GM12878 (cell line): ENCODE data around the gene REEP3. TPM values are rescaled to one million over a fixed set of nuclear protein-coding genes. Genes with fewer than 3 reads are reported as not detected.

Experiments
- ATF7 ChIP-seq: fragments of 450-650 bp; IDR thresholded peaks from 2 replicates; pipeline ENCODE4 v1.6.1; 2016; ENCODE audit warnings: low read depth, mild to moderate bottlenecking
- CREM ChIP-seq: IDR thresholded peaks from 2 replicates; pipeline ENCODE4 v1.6.1; 2014; ENCODE audit warnings: antibody characterized with exemption, low read depth
- DPF2 ChIP-seq: fragments of 450-650 bp; IDR thresholded peaks from 2 replicates; pipeline ENCODE4 v1.6.1; 2017; ENCODE audit warnings: mild to moderate bottlenecking
- E4F1 ChIP-seq: fragments of 450-650 bp; IDR thresholded peaks from 2 replicates; pipeline ENCODE4 v1.6.1; 2018; ENCODE audit warnings: borderline replicate concordance, mild to moderate bottlenecking; ENCODE audit not compliant: partially characterized antibody
- FOXM1 ChIP-seq: IDR thresholded peaks from 2 replicates; pipeline ENCODE4 v1.6.1; 2012; ENCODE audit warnings: low read depth, mild to moderate bottlenecking, inconsistent platforms, low read length, moderate library complexity
- GABPA ChIP-seq: IDR thresholded peaks from 2 replicates; pipeline ENCODE4 v1.6.1; 2014; ENCODE audit warnings: antibody characterized with exemption, low read depth, mild to moderate bottlenecking, inconsistent platforms
- GATAD2B ChIP-seq: fragments of 450-650 bp; conservative IDR thresholded peaks from 2 replicates; pipeline ENCODE4 v1.6.1; 2017; ENCODE audit warnings: low read depth, mild to moderate bottlenecking, moderate library complexity
- MEF2B ChIP-seq: fragments of 450-650 bp; IDR thresholded peaks from 2 replicates; pipeline ENCODE4 v1.6.1; 2018; ENCODE audit warnings: mild to moderate bottlenecking, moderate library complexity; ENCODE audit not compliant: partially characterized antibody, poor library complexity, severe bottlenecking
- MTA3 ChIP-seq: IDR thresholded peaks from 2 replicates; pipeline ENCODE4 v1.6.1; 2012; ENCODE audit warnings: low read length, inconsistent platforms, borderline replicate concordance
- NFIC ChIP-seq: IDR thresholded peaks from 2 replicates; pipeline ENCODE4 v1.6.1; 2012; ENCODE audit warnings: low read depth, mild to moderate bottlenecking, inconsistent platforms, low read length, moderate library complexity
- NRF1 ChIP-seq: conservative IDR thresholded peaks from 2 replicates; pipeline ENCODE4 v1.6.1; 2011; ENCODE audit warnings: mild to moderate bottlenecking, low read depth, low read length, improper control_type of control experiment
- PAX5 ChIP-seq: IDR thresholded peaks from 2 replicates; pipeline ENCODE4 v1.6.1; 2011; ENCODE audit warnings: low read depth, low read length, borderline replicate concordance
- POLR2AphosphoS2 ChIP-seq: IDR thresholded peaks from 2 replicates; pipeline ENCODE4 v1.6.1; 2011; ENCODE audit warnings: low read depth, mild to moderate bottlenecking, low read length, improper control_type of control experiment, moderate library complexity
- TARDBP ChIP-seq: IDR thresholded peaks from 2 replicates; pipeline ENCODE4 v1.6.1; 2016; ENCODE audit warnings: borderline replicate concordance
- TBL1XR1 ChIP-seq: IDR thresholded peaks from 2 replicates; pipeline ENCODE4 v1.6.1; 2012; ENCODE audit warnings: low read depth, low read length, improper control_type of control experiment
- TCF12 ChIP-seq: IDR thresholded peaks from 2 replicates; pipeline ENCODE4 v1.6.1; 2011; ENCODE audit warnings: low read depth, mild to moderate bottlenecking, low read length
- TCF3 ChIP-seq: IDR thresholded peaks from 2 replicates; pipeline ENCODE4 v1.6.1; 2012; ENCODE audit warnings: low read depth, mild to moderate bottlenecking, low read length, borderline replicate concordance; ENCODE audit not compliant: insufficient read depth
- ZBTB33 ChIP-seq: fragments of 450-650 bp; IDR thresholded peaks from 2 replicates; pipeline ENCODE4 v1.6.1; 2017; ENCODE audit warnings: mild to moderate bottlenecking
- polyA plus RNA-seq, 11 experiments: library from polyadenylated mRNA; depleted of rRNA in 4 of 11; unstranded in 6 of 11; stranded (reverse) in 5 of 11; fragments of >200 nt; fragmentation: Nextera tagmentation in 4 of 11; fragmentation: Illumina TruSeq in 1 of 11; extraction: Ambion mirVana in 4 of 11; extraction: Trizol in 1 of 11; gene quantifications; 1 replicate in 1 of 11; 2 replicates in 10 of 11; pipeline versions ENCODE4 v1.2.1 to v1.2.3, GENCODE V29; 2011 to 2016; ENCODE audit warnings: inconsistent platforms in 2 of 11, missing spikeins in 2 of 11, low read depth in 1 of 11
- total RNA-seq, 4 experiments: library from RNA; depleted of rRNA in 3 of 4; stranded (reverse); fragments of >200 nt in 3 of 4; fragmentation: Illumina TruSeq in 1 of 4; extraction: Trizol in 1 of 4; gene quantifications; 2 replicates each; pipeline versions ENCODE4 v1.2.1 to v1.2.3, GENCODE V29; 2013 to 2021
- TF ChIP-seq, protein P1 (sequence below): fragments of 450-650 bp; IDR thresholded peaks from 2 replicates; pipeline ENCODE4 v1.6.1; 2017; ENCODE audit warnings: borderline replicate concordance
- TF ChIP-seq, protein P2 (sequence below): fragments of 450-650 bp; IDR thresholded peaks from 2 replicates; pipeline ENCODE4 v1.6.1; 2016; ENCODE audit warnings: mild to moderate bottlenecking, moderate library complexity, borderline replicate concordance

The REEP3 gene
- total and polyA plus RNA-seq, 10 of the 15 experiments (the other 5 are each of a cell fraction or from before 2014, with no cell fraction given): 4.9 to 25.9 (median 16.2) TPM

DNA sequence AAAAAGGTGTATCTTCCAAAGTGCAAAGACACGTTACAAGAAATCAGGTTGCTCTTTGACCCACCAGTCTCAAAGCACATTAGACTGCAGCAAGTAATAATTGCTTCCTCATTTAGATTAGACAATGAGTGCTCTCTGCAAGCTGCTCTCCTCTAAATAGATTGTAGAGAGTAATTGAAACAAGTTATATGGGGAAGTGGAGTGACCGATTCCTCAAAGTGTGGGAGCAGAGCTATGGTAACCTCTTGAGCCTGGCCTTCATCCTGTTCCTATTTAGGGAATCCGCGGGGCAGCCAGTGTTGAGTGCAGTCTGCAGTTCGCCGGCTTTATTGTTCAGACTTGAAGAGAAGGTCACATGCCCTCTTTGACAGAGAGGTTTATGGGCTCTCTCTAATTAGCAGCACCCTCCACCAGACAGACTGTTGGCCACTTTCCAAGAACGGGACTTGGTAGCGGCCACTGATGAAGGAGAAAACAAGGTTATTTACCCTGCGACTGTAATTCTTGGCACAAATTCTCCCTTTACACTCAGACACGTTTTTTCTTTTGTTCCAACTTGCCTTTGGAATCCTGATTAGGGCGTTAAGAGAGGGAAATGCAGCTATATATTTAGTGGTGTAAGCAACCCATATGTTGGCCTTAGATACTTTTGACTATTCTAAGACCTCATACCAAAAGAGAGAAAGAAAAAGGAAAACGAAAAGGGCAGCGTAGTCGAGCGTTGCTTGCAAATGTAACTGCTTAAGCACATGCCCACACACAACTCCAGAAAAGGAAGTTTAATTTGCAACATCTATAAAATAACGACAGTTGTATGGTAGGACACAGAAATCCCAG, 107.5 kb downstream of the REEP3 start (continued):
- TF ChIP-seq GABPA: no peak
- TF ChIP-seq GATAD2B: no peak
- no peak for TF ChIP-seq NRF1
- peak; percentile 65 for TF ChIP-seq MEF2B
- TF ChIP-seq POLR2AphosphoS2: no peak
- TF ChIP-seq FOXM1: no peak; the same call in 1 of the 2 replicates
- no peak for TF ChIP-seq TCF3
- TF ChIP-seq TARDBP: no peak
- TF ChIP-seq TBL1XR1: no peak
- no peak for TF ChIP-seq ATF7
- TF ChIP-seq DPF2: peak; percentile 36; the same call in 1 of the 2 replicates
- TF ChIP-seq, protein P1, sequence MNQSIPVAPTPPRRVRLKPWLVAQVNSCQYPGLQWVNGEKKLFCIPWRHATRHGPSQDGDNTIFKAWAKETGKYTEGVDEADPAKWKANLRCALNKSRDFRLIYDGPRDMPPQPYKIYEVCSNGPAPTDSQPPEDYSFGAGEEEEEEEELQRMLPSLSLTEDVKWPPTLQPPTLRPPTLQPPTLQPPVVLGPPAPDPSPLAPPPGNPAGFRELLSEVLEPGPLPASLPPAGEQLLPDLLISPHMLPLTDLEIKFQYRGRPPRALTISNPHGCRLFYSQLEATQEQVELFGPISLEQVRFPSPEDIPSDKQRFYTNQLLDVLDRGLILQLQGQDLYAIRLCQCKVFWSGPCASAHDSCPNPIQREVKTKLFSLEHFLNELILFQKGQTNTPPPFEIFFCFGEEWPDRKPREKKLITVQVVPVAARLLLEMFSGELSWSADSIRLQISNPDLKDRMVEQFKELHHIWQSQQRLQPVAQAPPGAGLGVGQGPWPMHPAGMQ: no peak
- TF ChIP-seq NFIC: peak; percentile 84
- no peak for TF ChIP-seq TCF12
- no peak for TF ChIP-seq E4F1
- peak; percentile 30; the same call in 1 of the 2 replicates for TF ChIP-seq CREM
- TF ChIP-seq ZBTB33: no peak
- TF ChIP-seq PAX5: no peak
- TF ChIP-seq, protein P2, sequence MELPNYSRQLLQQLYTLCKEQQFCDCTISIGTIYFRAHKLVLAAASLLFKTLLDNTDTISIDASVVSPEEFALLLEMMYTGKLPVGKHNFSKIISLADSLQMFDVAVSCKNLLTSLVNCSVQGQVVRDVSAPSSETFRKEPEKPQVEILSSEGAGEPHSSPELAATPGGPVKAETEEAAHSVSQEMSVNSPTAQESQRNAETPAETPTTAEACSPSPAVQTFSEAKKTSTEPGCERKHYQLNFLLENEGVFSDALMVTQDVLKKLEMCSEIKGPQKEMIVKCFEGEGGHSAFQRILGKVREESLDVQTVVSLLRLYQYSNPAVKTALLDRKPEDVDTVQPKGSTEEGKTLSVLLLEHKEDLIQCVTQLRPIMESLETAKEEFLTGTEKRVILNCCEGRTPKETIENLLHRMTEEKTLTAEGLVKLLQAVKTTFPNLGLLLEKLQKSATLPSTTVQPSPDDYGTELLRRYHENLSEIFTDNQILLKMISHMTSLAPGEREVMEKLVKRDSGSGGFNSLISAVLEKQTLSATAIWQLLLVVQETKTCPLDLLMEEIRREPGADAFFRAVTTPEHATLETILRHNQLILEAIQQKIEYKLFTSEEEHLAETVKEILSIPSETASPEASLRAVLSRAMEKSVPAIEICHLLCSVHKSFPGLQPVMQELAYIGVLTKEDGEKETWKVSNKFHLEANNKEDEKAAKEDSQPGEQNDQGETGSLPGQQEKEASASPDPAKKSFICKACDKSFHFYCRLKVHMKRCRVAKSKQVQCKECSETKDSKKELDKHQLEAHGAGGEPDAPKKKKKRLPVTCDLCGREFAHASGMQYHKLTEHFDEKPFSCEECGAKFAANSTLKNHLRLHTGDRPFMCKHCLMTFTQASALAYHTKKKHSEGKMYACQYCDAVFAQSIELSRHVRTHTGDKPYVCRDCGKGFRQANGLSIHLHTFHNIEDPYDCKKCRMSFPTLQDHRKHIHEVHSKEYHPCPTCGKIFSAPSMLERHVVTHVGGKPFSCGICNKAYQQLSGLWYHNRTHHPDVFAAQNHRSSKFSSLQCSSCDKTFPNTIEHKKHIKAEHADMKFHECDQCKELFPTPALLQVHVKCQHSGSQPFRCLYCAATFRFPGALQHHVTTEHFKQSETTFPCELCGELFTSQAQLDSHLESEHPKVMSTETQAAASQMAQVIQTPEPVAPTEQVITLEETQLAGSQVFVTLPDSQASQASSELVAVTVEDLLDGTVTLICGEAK: no peak
- TF ChIP-seq MTA3: 0 out of 2 replicates have a peak, but pooled peaks have one; percentile 89
